ENCODE data around the gene DMBT1. TPM values are rescaled to one million over a fixed set of nuclear protein-coding genes. Genes with fewer than 3 reads are reported as not detected.

DMBT1 gene
- total RNA-seq, 6 experiments from 2014 or later = 0.06 to 0.20 TPM; not detected in 4

DNA sequence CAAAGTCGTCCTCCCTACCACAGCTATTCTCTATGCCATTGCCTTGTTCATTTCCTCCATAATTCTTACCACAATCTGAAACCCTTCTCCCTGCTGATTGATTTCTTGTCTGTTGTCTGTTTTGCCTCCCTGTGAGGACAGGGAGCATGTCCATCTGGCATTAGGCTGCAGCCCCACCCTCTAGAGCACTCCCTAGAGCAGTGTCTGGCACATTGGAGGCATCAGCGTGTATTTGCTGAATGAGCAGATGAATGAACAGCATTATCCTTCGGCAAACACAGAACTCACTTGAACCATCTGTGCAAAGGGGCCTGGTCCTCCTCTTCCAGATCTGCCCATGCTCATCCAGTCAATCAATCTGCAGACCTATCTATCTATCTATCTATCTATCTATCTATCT, 5.1 kb upstream of the DMBT1 start:
- intact Hi-C loops (cut with DNase I) = no loop called here
- Histone ChIP-seq H3K4me1 (no peaks in the 10 kb centered on the region), H3K27me3 (no peaks in the 10 kb centered on the region), H3K4me3 (no peak overlapping the region), H3K36me3 (no peaks in the 10 kb centered on the region), H3K27ac (no peak overlapping the region), H3K9me3 (no peaks in the 10 kb centered on the region)
- TF ChIP-seq POLR2A (IDR thresholded peaks at IDR 0.05) = no peak
- TF ChIP-seq CTCF (IDR thresholded peaks at IDR 0.05) = no peak
- no peak for ATAC-seq
- 90% methylated on average over 2 of the region's 3 CpGs for WGBS (ENCODE audit: insufficient coverage, low coverage, low lambda C conversion rate, missing lambda C conversion rate)
- no peak for DNase-seq

DNA sequence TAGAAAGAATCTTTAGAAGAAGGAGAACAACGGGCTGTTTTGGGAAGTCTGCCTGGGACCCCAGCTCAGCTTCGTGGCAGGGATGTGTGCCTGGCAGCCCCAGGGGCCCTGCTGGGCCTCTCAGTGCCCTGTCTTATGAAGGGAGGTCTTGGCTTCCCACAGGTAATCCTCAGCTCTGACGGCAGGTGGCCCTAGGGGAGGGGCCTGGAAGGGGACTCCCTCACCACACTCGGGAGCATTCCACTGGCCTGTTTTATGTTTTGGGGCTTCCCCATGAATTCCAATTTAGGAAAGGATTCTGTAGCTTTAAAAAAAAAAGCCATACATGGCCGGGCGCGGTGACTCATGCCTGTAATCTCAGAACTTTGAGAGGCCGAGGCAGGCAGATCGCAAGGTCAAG, 3.0 kb upstream of the DMBT1 start:
- no peak overlapping the region for H3K27ac ChIP-seq
- H3K27me3 ChIP-seq = no peaks in the 10 kb centered on the region
- TF ChIP-seq CTCF (IDR thresholded peaks at IDR 0.05) (no peak), POLR2A (IDR thresholded peaks at IDR 0.05) (no peak)
- intact Hi-C loops (cut with DNase I) = no loop called here
- H3K36me3 ChIP-seq = no peaks in the 10 kb centered on the region
- ATAC-seq = no peak
- no peaks in the 10 kb centered on the region for H3K4me1 ChIP-seq
- 47% methylated on average over 7 of the region's 9 CpGs for WGBS (ENCODE audit: insufficient coverage, low coverage, low lambda C conversion rate, missing lambda C conversion rate)
- DNase-seq = no peak
- no peaks in the 10 kb centered on the region for H3K9me3 ChIP-seq
- no peak overlapping the region for H3K4me3 ChIP-seq

DNA sequence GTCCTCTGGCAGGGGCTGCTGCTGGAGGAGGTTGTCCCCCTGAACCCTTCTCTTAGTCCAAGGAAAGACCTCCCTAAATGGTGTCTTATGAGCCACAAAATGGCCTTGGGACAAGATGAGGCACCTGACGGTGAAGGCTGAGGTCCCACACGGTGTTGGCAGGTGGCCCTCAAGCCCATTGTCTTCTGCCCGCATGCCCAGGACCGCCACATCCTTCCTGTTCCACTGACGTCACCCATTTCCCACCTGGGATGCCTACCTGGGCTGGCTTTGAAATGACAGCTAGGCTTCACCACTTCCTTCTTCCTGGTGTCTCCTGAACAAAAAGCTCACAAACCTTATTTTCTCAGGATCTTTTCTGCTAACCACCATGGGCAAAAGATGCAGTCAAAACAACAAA, 2.1 kb upstream of the DMBT1 start:
- 19% methylated on average over 2 of the region's 5 CpGs for WGBS (ENCODE audit: insufficient coverage, low coverage, low lambda C conversion rate, missing lambda C conversion rate)
- H3K27me3 ChIP-seq = no peaks in the 10 kb centered on the region
- H3K4me3 ChIP-seq = no peak overlapping the region
- DNase-seq = no peak
- no peaks in the 10 kb centered on the region for H3K36me3 ChIP-seq
- H3K27ac ChIP-seq = no peak overlapping the region
- intact Hi-C loops (cut with DNase I) = no loop called here
- TF ChIP-seq POLR2A (IDR thresholded peaks at IDR 0.05) (no peak), CTCF (IDR thresholded peaks at IDR 0.05) (no peak)
- no peaks in the 10 kb centered on the region for H3K9me3 ChIP-seq
- no peak for ATAC-seq
- no peaks in the 10 kb centered on the region for H3K4me1 ChIP-seq

DNA sequence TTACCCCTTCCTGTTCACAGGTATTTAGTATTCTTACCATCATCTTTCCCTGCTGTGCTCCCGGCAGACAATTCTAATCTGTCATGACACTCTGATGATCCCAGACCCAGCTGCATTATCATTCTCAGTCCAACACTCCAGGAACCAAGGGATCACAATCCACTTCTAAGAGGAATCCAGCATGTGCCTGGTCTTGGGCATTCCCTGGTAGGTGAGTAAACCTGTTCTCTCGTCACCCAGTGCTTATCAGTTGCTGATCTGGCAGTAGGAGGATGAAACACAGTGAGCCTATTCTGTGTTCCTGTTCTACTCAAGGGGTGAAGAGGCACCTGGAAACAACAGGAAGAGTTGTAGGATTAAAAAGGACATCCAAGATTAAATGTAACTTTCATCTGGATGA, 1.3 kb upstream of the DMBT1 start:
- no peaks in the 10 kb centered on the region for H3K27me3 ChIP-seq
- ATAC-seq (peak in 1 of 4 donors; percentile 54), DNase-seq (no peak)
- WGBS (ENCODE audit: insufficient coverage, low coverage, low lambda C conversion rate, missing lambda C conversion rate) = 44% methylated on average over 2 of the region's 2 CpGs
- no peaks in the 10 kb centered on the region for H3K4me1 ChIP-seq
- H3K4me3 ChIP-seq = no peak overlapping the region
- TF ChIP-seq CTCF (IDR thresholded peaks at IDR 0.05) (no peak), POLR2A (IDR thresholded peaks at IDR 0.05) (no peak)
- no peaks in the 10 kb centered on the region for H3K36me3 ChIP-seq
- no peak overlapping the region for H3K27ac ChIP-seq
- H3K9me3 ChIP-seq = no peaks in the 10 kb centered on the region
- intact Hi-C loops (cut with DNase I) = no loop called here

DNA sequence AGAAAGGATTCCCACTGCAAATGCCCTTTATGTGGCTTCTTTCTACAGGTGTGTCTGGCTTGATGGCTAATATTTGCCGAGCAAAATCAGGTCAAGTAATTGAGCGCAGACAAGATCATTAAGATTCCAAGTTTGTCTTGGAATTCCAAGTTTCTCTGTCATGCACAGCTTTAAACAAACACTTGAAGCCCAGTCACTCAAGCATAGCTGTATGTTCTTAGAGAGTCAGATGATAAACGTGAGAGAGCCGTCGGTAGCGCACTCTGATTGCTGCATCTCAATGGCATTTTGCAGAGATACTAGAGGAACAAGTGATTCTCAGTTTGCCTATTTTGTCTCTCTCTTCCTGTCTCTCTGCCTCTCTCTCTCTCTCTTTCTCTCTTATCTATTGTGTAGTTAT, 658 bp downstream of the DMBT1 start:
- no peaks in the 10 kb centered on the region for H3K9me3 ChIP-seq
- TF ChIP-seq POLR2A (IDR thresholded peaks at IDR 0.05) (no peak), CTCF (IDR thresholded peaks at IDR 0.05) (no peak)
- H3K4me1 ChIP-seq = no peaks in the 10 kb centered on the region
- no peaks in the 10 kb centered on the region for H3K27me3 ChIP-seq
- H3K27ac ChIP-seq = no peak overlapping the region
- DNase-seq = no peak
- H3K36me3 ChIP-seq = no peaks in the 10 kb centered on the region
- intact Hi-C loops (cut with DNase I) = loop anchor here in 1 of 2 donors (10.0 kb wide), 1 partner anchor 266 kb away; no protein-coding TSS in a partner anchor
- 55% methylated on average over 6 of the region's 6 CpGs for WGBS (ENCODE audit: insufficient coverage, low coverage, low lambda C conversion rate, missing lambda C conversion rate)
- no peak for ATAC-seq
- no peak overlapping the region for H3K4me3 ChIP-seq

Measured in right lobe of liver (tissue), 6 donors.